ENCODE results near the gene MORN4. TPM values are rescaled to one million over a fixed set of nuclear protein-coding genes. Genes with fewer than 3 reads are reported as not detected.
A peak's percentile ranks its signal among the peaks of the same experiment; 100 is the strongest.

MORN4 gene
- 1 to 10 TPM; 2.1 to 3.0 TPM for total RNA-seq
- 1 to 10 TPM in 1 of 2 donors, under 1 TPM in 1; 0.94 to 1.1 TPM for polyA plus RNA-seq

DNA sequence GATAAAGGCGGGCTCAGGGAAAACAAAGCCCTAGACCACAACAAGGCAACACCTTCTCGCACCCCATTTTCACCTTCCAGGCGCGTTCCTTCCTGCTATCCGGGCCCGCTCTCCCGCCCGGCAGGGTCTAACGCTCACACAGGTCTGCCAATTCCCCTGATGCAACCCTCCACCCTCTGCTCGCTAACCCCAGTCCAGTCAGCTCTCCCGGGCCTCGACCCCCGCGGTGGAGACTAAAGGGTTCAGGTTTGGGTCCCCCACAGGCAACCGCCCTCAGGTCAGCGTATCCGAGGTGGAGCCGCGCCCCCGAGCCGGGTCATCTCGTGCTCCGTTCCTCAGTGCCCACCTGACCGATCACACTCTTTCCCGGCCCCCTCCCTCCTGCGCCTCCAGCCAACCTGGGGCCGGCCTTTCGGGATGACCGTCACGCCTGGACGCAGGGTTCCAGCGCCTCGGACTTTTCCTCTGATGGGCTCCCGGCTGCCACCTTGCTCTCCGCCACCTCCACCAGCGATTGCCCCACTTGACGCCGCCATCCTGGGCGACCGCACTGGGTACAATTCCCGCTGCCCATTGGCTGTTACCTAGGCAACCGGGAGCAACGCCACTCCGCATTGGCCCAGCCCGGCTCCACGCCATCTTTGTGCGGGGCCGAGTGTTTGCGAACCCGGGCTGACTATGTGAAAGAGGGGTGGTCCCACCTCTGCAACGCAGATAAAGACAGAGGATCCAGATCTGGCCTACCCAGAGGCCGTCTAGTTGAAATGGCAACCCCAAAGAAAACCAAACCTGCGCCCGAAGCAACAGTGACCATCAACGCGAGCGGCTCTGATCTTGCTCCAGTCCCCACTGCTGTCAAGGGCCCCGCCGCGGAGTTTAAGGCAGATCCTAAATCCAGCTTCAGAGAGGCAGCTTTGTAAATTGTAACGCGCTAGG is at the start of gene MORN4:
MORN4 (minus strand) TSS at position 552 of the 936 bp plus-strand sequence. CDS start 13,847 bp downstream, outside the sequence.
- ChIA-PET CTCF (ENCODE audit: partially characterized antibody) (interaction anchor here (0.8 kb wide), 1 partner anchor 16 kb away, joined by 3 read pairs; no protein-coding TSS in a partner anchor), POLR2A (ENCODE audit: partially characterized antibody) (interaction anchor here (0.6 to 1.3 kb wide), 4 partner anchors 8 to 232 kb away, joined by 3 to 5 read pairs (median 4); partner anchors contain the start of gene RRP12)
- H3K9me3 ChIP-seq (ENCODE audit: control insufficient read depth in 1 of 2, low read length in 2 of 2) = no peaks in the 10 kb centered on the region
- intact Hi-C loops (cut with micrococcal nuclease) = loop anchor here (1.0 to 5.0 kb wide), 4 partner anchors 54 to 206 kb away; partner anchors contain the start of genes AVPI1, EXOSC1, MMS19 and PGAM1
- peaks cover 7 to 19% (median 14%) of the 10 kb centered on the region in 4 donors for H3K4me1 Mint-ChIP-seq
- no peaks in the 10 kb centered on the region for H3K36me3 ChIP-seq (ENCODE audit: insufficient read depth, low read length)
- peak within 1 kb of the TSS; percentile 36 for H3K27ac ChIP-seq (ENCODE audit: low read depth, low read length)
- peak within 1 kb of the TSS; percentile 83 to 97 (median 91) for H3K27ac Mint-ChIP-seq
- no peaks in the 10 kb centered on the region for H3K27me3 ChIP-seq (ENCODE audit: insufficient read depth, low read length)
- H3K4me3 Mint-ChIP-seq = peak within 1 kb of the TSS; percentile 92 to 99 (median 97)
- peaks cover 0 to 4% (median 0%) of the 10 kb centered on the region in 8 donors for H3K9me3 Mint-ChIP-seq
- H3K4me3 ChIP-seq (ENCODE audit: low read length in 2 of 2) = peak within 1 kb of the TSS; percentile 53 to 55
- H3K27me3 Mint-ChIP-seq = no peaks in the 10 kb centered on the region
- H3K36me3 Mint-ChIP-seq = peaks cover 0 to 5% of the 10 kb centered on the region in 2 donors
- H3K4me1 ChIP-seq (ENCODE audit: insufficient read depth, low read length) = peaks cover 10% of the 10 kb centered on the region
- peak; percentile 91 to 92 (median 91) for DNase-seq

DNA sequence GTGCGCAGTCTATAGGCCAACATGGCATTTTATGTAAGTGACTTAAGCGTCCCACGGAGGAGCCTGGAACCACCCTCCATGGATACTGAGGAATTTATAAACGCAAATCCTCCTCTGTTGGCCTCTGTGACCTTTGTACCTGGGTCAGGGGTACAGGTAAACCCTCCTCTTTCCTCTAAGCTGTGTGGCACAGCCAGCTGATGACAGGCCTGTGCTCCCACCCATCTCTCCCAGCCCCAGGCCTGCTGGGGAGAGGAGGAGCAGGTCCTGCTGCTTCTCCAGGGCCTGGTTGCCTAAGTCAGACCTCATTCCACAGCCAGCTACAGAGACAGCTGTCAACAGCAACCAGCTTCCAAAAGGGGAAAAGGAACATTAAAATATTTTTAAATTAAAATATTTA is 48.7 kb upstream of the MORN4 start:
- ChIA-PET CTCF (ENCODE audit: partially characterized antibody) (interaction anchor here (1.2 to 8.3 kb wide), 5 partner anchors 23 to 53 kb away, joined by 3 to 118 read pairs (median 5); partner anchors contain the start of gene MARVELD1), POLR2A (ENCODE audit: partially characterized antibody) (no interaction called here)
- intact Hi-C loops (cut with micrococcal nuclease) = no loop called here
- Mint-ChIP-seq H3K27me3 (no peaks in the 10 kb centered on the region), H3K36me3 (no peaks in the 10 kb centered on the region), H3K4me3 (no peak overlapping the region), H3K27ac (no peak overlapping the region), H3K9me3 (no peaks in the 10 kb centered on the region), H3K4me1 (peaks cover 0 to 9% (median 2%) of the 10 kb centered on the region in 4 donors)
- Histone ChIP-seq H3K9me3 (ENCODE audit: control insufficient read depth in 1 of 2, low read length in 2 of 2) (no peaks in the 10 kb centered on the region), H3K4me3 (ENCODE audit: low read length in 2 of 2) (no peak overlapping the region), H3K4me1 (ENCODE audit: insufficient read depth, low read length) (peaks cover 17% of the 10 kb centered on the region), H3K27ac (ENCODE audit: low read depth, low read length) (no peak overlapping the region), H3K27me3 (ENCODE audit: insufficient read depth, low read length) (no peaks in the 10 kb centered on the region), H3K36me3 (ENCODE audit: insufficient read depth, low read length) (no peaks in the 10 kb centered on the region)
- no peak for DNase-seq

DNA sequence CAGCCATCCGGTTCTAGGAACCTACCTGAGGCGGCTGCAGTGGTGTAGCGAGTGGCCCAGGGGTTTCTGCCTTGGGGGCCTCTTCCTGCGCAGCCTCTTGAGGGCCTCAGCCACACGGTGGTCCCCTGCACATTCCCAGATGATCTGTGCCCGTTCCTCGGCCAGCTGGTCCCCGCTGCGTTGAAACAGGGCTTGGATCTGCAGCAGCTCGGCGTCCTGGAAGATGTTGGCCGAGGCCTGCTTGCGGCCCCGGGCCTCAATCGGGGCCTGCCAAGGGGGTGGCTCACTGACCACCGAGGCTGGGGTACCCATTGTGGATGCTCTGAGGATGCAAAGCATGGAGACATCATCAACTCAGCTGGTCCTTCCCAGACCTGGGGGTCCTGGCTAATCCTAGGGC is 46.3 kb upstream of the MORN4 start:
- Histone ChIP-seq H3K4me1 (ENCODE audit: insufficient read depth, low read length) (no peaks in the 10 kb centered on the region), H3K27me3 (ENCODE audit: insufficient read depth, low read length) (no peaks in the 10 kb centered on the region), H3K9me3 (ENCODE audit: control insufficient read depth in 1 of 2, low read length in 2 of 2) (no peaks in the 10 kb centered on the region), H3K4me3 (ENCODE audit: low read length in 2 of 2) (no peak overlapping the region), H3K27ac (ENCODE audit: low read depth, low read length) (no peak overlapping the region), H3K36me3 (ENCODE audit: insufficient read depth, low read length) (no peaks in the 10 kb centered on the region)
- CTCF ChIA-PET (ENCODE audit: partially characterized antibody) = interaction anchor here (0.8 to 8.5 kb wide), 7 partner anchors 8 to 190 kb away, joined by 3 to 159 read pairs (median 6); partner anchors contain the start of genes AVPI1 and ZFYVE27
- H3K4me1 Mint-ChIP-seq = peaks cover 0 to 1% (median 0%) of the 10 kb centered on the region in 4 donors
- H3K27ac Mint-ChIP-seq = no peak overlapping the region
- H3K9me3 Mint-ChIP-seq = no peaks in the 10 kb centered on the region
- intact Hi-C loops (cut with micrococcal nuclease) = no loop called here
- peaks cover 4% of the 10 kb centered on the region in 2 donors for H3K36me3 Mint-ChIP-seq
- POLR2A ChIA-PET (ENCODE audit: partially characterized antibody) = interaction anchor here (0.7 kb wide), 1 partner anchor 397 kb away, joined by 3 read pairs; no protein-coding TSS in a partner anchor
- H3K27me3 Mint-ChIP-seq = no peaks in the 10 kb centered on the region
- no peak for DNase-seq
- no peak overlapping the region for H3K4me3 Mint-ChIP-seq

DNA sequence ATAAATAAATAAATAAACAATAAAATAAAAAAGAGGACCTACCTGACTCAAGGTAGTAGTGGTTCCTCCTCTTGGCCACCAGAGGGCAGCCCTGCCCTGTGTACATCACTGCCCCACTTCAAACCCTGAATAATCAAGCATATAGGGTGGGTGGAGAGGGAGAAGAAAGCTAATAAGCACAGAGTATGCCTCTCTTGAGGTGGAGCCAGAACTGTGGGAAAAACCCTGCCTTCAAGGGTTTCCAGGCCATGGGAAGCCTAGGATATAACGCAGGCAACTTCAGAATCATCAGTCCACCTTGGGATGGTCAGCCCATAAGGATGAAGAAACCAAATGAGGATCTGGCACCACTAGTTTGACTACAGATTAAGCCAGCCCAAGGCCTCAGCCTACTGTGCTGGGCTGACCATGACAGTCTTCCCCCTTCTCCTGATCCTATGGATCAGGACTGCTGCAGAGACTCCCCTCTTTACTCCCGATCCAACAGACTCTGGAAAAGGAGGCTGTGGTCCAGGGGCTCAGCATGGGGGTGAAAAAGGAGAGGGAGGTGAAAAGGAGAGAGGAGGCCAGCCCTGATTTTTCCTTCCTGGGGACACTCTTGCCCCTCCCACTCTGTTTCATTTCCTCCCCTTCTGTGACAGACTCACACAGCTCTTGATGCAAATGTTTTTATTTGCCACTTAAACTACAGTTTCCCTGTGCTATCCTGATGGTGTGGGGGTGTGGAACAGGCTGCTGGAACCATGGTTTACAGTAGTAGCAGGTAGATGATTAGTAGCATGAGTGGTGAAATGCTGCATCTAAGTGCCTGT is 43.7 kb upstream of the MORN4 start:
- peaks cover 22 to 23% of the 10 kb centered on the region in 2 donors for H3K36me3 Mint-ChIP-seq
- H3K27ac ChIP-seq (ENCODE audit: low read depth, low read length) = no peak overlapping the region
- H3K36me3 ChIP-seq (ENCODE audit: insufficient read depth, low read length) = no peaks in the 10 kb centered on the region
- H3K4me3 Mint-ChIP-seq = no peak overlapping the region
- POLR2A ChIA-PET (ENCODE audit: partially characterized antibody) = interaction anchor here (1.0 to 3.3 kb wide), 6 partner anchors 10 to 60 kb away, joined by 3 to 13 read pairs (median 3); partner anchors contain the start of genes AVPI1 and ZFYVE27
- peak; percentile 48 to 56 (median 53) for DNase-seq
- no peaks in the 10 kb centered on the region for H3K27me3 ChIP-seq (ENCODE audit: insufficient read depth, low read length)
- CTCF ChIA-PET (ENCODE audit: partially characterized antibody) = interaction anchor here (0.8 to 8.5 kb wide), 14 partner anchors 9 to 192 kb away, joined by 3 to 159 read pairs (median 4); partner anchors contain the start of genes AVPI1 and ZFYVE27
- H3K4me1 Mint-ChIP-seq = peaks cover 0 to 1% (median 0%) of the 10 kb centered on the region in 4 donors
- peak overlapping the region in 4 of 7 donors; percentile 7 to 73 (median 38) for H3K27ac Mint-ChIP-seq
- H3K4me1 ChIP-seq (ENCODE audit: insufficient read depth, low read length) = no peaks in the 10 kb centered on the region
- intact Hi-C loops (cut with micrococcal nuclease) = loop anchor here (1.0 kb wide), 3 partner anchors 24 to 192 kb away; no protein-coding TSS in a partner anchor
- no peaks in the 10 kb centered on the region for H3K27me3 Mint-ChIP-seq
- no peaks in the 10 kb centered on the region for H3K9me3 Mint-ChIP-seq
- no peaks in the 10 kb centered on the region for H3K9me3 ChIP-seq (ENCODE audit: control insufficient read depth in 1 of 2, low read length in 2 of 2)
- no peak overlapping the region for H3K4me3 ChIP-seq (ENCODE audit: low read length in 2 of 2)

DNA sequence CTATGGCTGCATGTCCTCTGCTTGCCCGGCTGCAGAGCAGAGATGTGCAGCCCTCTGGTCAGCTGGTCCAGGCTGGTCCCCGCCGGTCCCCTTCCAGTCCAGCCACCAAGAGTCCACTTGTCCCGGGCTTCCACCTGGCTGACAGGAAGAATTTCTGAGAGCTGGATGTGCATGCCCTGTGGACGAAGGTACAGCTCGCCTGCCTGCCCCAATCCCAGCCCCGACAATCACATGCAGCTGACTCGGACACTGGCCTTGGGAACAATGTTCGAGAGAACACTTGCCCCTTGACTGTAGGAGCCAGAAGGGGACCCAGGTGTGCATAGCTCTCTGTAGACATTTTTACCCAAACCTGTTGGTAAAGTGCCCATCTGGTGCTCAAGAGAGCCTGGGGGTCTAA is 41.9 kb upstream of the MORN4 start:
- no peaks in the 10 kb centered on the region for H3K27me3 ChIP-seq (ENCODE audit: insufficient read depth, low read length)
- POLR2A ChIA-PET (ENCODE audit: partially characterized antibody) = interaction anchor here (1.1 kb wide), 1 partner anchor 12 kb away, joined by 4 read pairs; the partner anchor contains the start of gene AVPI1
- H3K36me3 Mint-ChIP-seq = peaks cover 23 to 30% of the 10 kb centered on the region in 2 donors
- no peaks in the 10 kb centered on the region for H3K36me3 ChIP-seq (ENCODE audit: insufficient read depth, low read length)
- H3K4me3 ChIP-seq (ENCODE audit: low read length in 2 of 2) = no peak overlapping the region
- H3K27ac Mint-ChIP-seq = no peak overlapping the region
- H3K4me1 Mint-ChIP-seq = peaks cover 0 to 1% (median 0%) of the 10 kb centered on the region in 4 donors
- intact Hi-C loops (cut with micrococcal nuclease) = no loop called here
- no peak overlapping the region for H3K27ac ChIP-seq (ENCODE audit: low read depth, low read length)
- H3K9me3 Mint-ChIP-seq = no peaks in the 10 kb centered on the region
- no peak for DNase-seq
- no peak overlapping the region for H3K4me3 Mint-ChIP-seq
- no peaks in the 10 kb centered on the region for H3K27me3 Mint-ChIP-seq
- H3K9me3 ChIP-seq (ENCODE audit: control insufficient read depth in 1 of 2, low read length in 2 of 2) = no peaks in the 10 kb centered on the region
- H3K4me1 ChIP-seq (ENCODE audit: insufficient read depth, low read length) = no peaks in the 10 kb centered on the region
- CTCF ChIA-PET (ENCODE audit: partially characterized antibody) = interaction anchor here (1.2 to 8.5 kb wide), 6 partner anchors 8 to 58 kb away, joined by 3 to 159 read pairs (median 26); partner anchors contain the start of genes AVPI1 and ZFYVE27

DNA sequence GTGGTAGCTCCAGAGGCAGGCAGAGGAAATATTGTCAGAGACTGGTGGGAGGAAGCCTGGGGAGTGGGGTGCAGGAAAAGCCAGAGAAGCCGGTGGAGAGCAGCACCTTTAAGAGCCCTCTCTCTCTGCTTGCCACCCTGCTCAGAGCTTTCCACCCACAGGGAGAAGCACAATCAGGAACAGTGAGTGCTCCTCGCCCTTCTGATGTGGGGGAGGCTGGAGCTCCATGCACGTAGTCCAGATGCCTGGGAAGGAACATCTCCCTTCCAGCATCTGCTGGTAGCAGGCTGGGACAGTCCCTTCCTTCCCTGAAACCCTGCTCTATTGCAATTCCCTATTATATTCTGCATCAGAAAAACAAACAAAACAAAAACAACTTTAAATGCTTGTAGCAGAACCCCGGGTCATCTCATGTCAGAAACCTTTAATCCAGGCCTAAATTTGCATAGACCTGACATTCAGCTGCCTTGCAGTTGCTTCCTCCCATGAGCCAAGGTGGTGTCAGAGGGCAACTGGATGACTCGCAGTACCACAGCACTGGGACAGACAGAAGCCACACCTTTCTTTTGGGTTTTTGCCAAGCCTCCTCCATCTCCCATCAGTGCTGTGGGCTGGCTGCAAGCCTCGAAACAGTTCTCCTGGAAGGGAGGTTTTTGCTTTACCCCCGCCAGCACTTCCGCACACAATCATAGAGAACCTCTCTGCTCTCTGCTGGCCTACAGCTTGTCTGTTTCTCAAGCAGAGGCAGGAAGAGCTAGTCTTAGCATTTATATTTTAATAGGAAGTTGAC is 40.6 kb upstream of the MORN4 start:
- ChIA-PET CTCF (ENCODE audit: partially characterized antibody) (interaction anchor here (1.1 to 8.5 kb wide), 4 partner anchors 9 to 59 kb away, joined by 3 to 159 read pairs (median 3); partner anchors contain the start of gene ZFYVE27), POLR2A (ENCODE audit: partially characterized antibody) (interaction anchor here (1.1 kb wide), 1 partner anchor 13 kb away, joined by 4 read pairs; the partner anchor contains the start of gene AVPI1)
- Histone ChIP-seq H3K27ac (ENCODE audit: low read depth, low read length) (no peak overlapping the region), H3K36me3 (ENCODE audit: insufficient read depth, low read length) (no peaks in the 10 kb centered on the region), H3K4me3 (ENCODE audit: low read length in 2 of 2) (no peak overlapping the region), H3K27me3 (ENCODE audit: insufficient read depth, low read length) (no peaks in the 10 kb centered on the region), H3K9me3 (ENCODE audit: control insufficient read depth in 1 of 2, low read length in 2 of 2) (no peaks in the 10 kb centered on the region), H3K4me1 (ENCODE audit: insufficient read depth, low read length) (no peaks in the 10 kb centered on the region)
- Mint-ChIP-seq H3K27me3 (no peaks in the 10 kb centered on the region), H3K36me3 (peaks cover 23 to 35% of the 10 kb centered on the region in 2 donors), H3K4me1 (peaks cover 0 to 1% (median 0%) of the 10 kb centered on the region in 4 donors), H3K4me3 (no peak overlapping the region), H3K27ac (peak overlapping the region in 1 of 7 donors; percentile 27), H3K9me3 (no peaks in the 10 kb centered on the region)
- no peak for DNase-seq
- intact Hi-C loops (cut with micrococcal nuclease) = no loop called here
